Endothelial cell of umbilical vein (primary cell): Measurements from ENCODE around the gene USP34. TPM values are rescaled to one million over a fixed set of nuclear protein-coding genes. Genes with fewer than 3 reads are reported as not detected.

Source experiments
- BruUV-seq: library from RNA; stranded (reverse); fragments of 400-500 nt; replicated peaks from 2 replicates; lab custom pipeline; 2021; lab: Mats Ljungman, UMichigan
- CTCF ChIA-PET: fragments of 300-600, 350-600 bp; sonication (Branson Sonifier 250); formaldehyde crosslinking; loops from one replicate; lab custom pipeline; 2021; ENCODE audit warnings: antibody characterized with exemption, inconsistent platforms; lab: Charles Lee
- POLR2A ChIA-PET: fragments of 300-600, 350-600 bp; sonication (Branson Sonifier 250); formaldehyde crosslinking; loops from one replicate; lab custom pipeline; 2021; ENCODE audit warnings: antibody characterized with exemption, inconsistent platforms; lab: Charles Lee
- DNase-seq: peaks from one replicate; pipeline ENCODE4 v3.0.0-alpha.2; 2011; ENCODE audit warnings: low read depth, low spot score
- FAIRE-seq: peaks from 2 replicates; lab custom pipeline; 2011; peaks lifted over from hg19 to GRCh38; lab: Jason Lieb, UNC
- H2AFZ ChIP-seq: 2 replicates; pipeline ENCODE4 v1.6.0; 2012; ENCODE audit warnings: low read depth, low read length, control low read depth, inconsistent platforms
- H3K27ac ChIP-seq: 2 replicates; pipeline ENCODE4 v1.5.1; 2011; ENCODE audit warnings: low read depth, mild to moderate bottlenecking, control low read depth, low read length, moderate library complexity; ENCODE audit not compliant: insufficient read depth
- H3K27me3 ChIP-seq, 2 experiments: 2 replicates each; pipeline versions ENCODE4 v1.6.0 to v1.6.1; 2011; ENCODE audit warnings: low read length in 2 of 2, mixed read lengths in 1 of 2; ENCODE audit not compliant: control insufficient read depth in 2 of 2, insufficient read depth in 2 of 2
- H3K36me3 ChIP-seq, 2 experiments: 2 replicates in 1 of 2; 3 replicates in 1 of 2; pipeline ENCODE4 v1.5.1; 2011; ENCODE audit warnings: low read length in 2 of 2, mild to moderate bottlenecking in 1 of 2, moderate library complexity in 1 of 2; ENCODE audit not compliant: control insufficient read depth in 2 of 2, insufficient read depth in 2 of 2; ENCODE audit errors: extremely low read depth in 1 of 2
- H3K4me1 ChIP-seq: 3 replicates; pipeline ENCODE4 v1.5.1; 2011; ENCODE audit warnings: mild to moderate bottlenecking, low read length; ENCODE audit not compliant: control insufficient read depth, insufficient read depth; ENCODE audit errors: extremely low read depth
- H3K4me2 ChIP-seq: 2 replicates; pipeline ENCODE4 v1.6.1; 2011; ENCODE audit warnings: low read length, control low read depth, mixed read lengths; ENCODE audit not compliant: insufficient read depth
- H3K4me3 ChIP-seq, 3 experiments: fragments of 200-600 bp in 1 of 3; sonication (generic), shearing (Covaris generic) in 1 of 3; replicated peaks in 1 of 3; 2 replicates each; pipeline ENCODE4 v1.5.1; 2011 to 2016; ENCODE audit warnings: control low read depth in 3 of 3, low read length in 3 of 3, mild to moderate bottlenecking in 2 of 3, inconsistent platforms in 1 of 3, low read depth in 1 of 3, moderate library complexity in 1 of 3; ENCODE audit not compliant: insufficient read depth in 1 of 3
- H3K79me2 ChIP-seq: 2 replicates; pipeline ENCODE4 v1.6.0; 2012; ENCODE audit warnings: low read length, inconsistent platforms; ENCODE audit not compliant: control insufficient read depth, insufficient read depth
- H3K9ac ChIP-seq: replicated peaks from 2 replicates; pipeline ENCODE3; 2011; ENCODE audit warnings: low read length, control low read depth; ENCODE audit not compliant: insufficient read depth; ENCODE audit errors: extremely low read depth
- H3K9me1 ChIP-seq: replicated peaks from 3 replicates; pipeline ENCODE4 v1.6.0; 2011; ENCODE audit warnings: mild to moderate bottlenecking, low read length; ENCODE audit not compliant: control insufficient read depth, insufficient read depth; ENCODE audit errors: extremely low read depth
- H3K9me3 ChIP-seq: replicated peaks from 2 replicates; pipeline ENCODE4 v1.5.1; 2012; ENCODE audit warnings: low read length, inconsistent platforms; ENCODE audit not compliant: control insufficient read depth, insufficient read depth
- H4K20me1 ChIP-seq: replicated peaks from 2 replicates; pipeline ENCODE3; 2011; ENCODE audit warnings: mild to moderate bottlenecking, low read length; ENCODE audit not compliant: control insufficient read depth, insufficient read depth; ENCODE audit errors: extremely low read depth
- CTCF ChIP-seq, 2 donors: IDR thresholded peaks; 1 replicate in 1 of 2; 2 replicates in 1 of 2; pipeline ENCODE4 v1.5.1; 2011; ENCODE audit warnings: low read length in 2 of 2, mild to moderate bottlenecking in 2 of 2, moderate library complexity in 2 of 2, control low read depth in 1 of 2, inconsistent platforms in 1 of 2, low read depth in 1 of 2; ENCODE audit not compliant: insufficient read depth in 1 of 2; ENCODE audit errors: extremely low read depth in 1 of 2
- EZH2 ChIP-seq: IDR thresholded peaks from 2 replicates; pipeline ENCODE4 v1.6.1; 2012; ENCODE audit warnings: borderline replicate concordance, low read depth, mild to moderate bottlenecking, moderate library complexity, low read length, inconsistent platforms; ENCODE audit not compliant: severe bottlenecking
- FOS ChIP-seq: IDR thresholded peaks from 2 replicates; pipeline ENCODE4 v1.6.1; 2011; ENCODE audit warnings: mild to moderate bottlenecking, low read length, moderate library complexity, borderline replicate concordance; ENCODE audit not compliant: insufficient read depth
- GATA2 ChIP-seq: IDR thresholded peaks from 2 replicates; pipeline ENCODE4 v1.7.0; 2011; ENCODE audit warnings: low read depth, mild to moderate bottlenecking, moderate library complexity, mixed read lengths, low read length; ENCODE audit not compliant: insufficient read length, insufficient read depth
- JUN ChIP-seq: IDR thresholded peaks from 2 replicates; pipeline ENCODE4 v1.6.1; 2011; ENCODE audit warnings: borderline replicate concordance, low read depth; ENCODE audit not compliant: insufficient read length, insufficient read depth
- MAX ChIP-seq: IDR thresholded peaks from 2 replicates; pipeline ENCODE4 v1.6.1; 2011; ENCODE audit not compliant: insufficient read depth, insufficient read length
- MYC ChIP-seq: IDR thresholded peaks from one replicate; pipeline ENCODE4 v1.6.1; 2011; ENCODE audit warnings: mild to moderate bottlenecking, low read depth, low read length
- POLR2A ChIP-seq: IDR thresholded peaks from 2 replicates; pipeline ENCODE4 v1.6.1; 2012; ENCODE audit warnings: low read depth, mild to moderate bottlenecking, control low read depth, low read length
- POLR2AphosphoS5 ChIP-seq: IDR thresholded peaks from 2 replicates; pipeline ENCODE4 v1.6.1; 2012; ENCODE audit warnings: low read depth, mild to moderate bottlenecking, control low read depth, low read length, moderate library complexity; ENCODE audit not compliant: insufficient read depth
- dilution Hi-C: fragments of 300-500 bp; cut with MboI; formaldehyde crosslinking; loops from one replicate; pipeline ENCODE4 v1.15.0; 2019; ENCODE audit warnings: low sequenced_read_pairs; ENCODE audit not compliant: extremely low pct_ligation_motif_present
- intact Hi-C: fragments of 100-400 bp; cut with micrococcal nuclease; formaldehyde crosslinking; loops from one replicate; pipeline ENCODE4 v1.10.0; 2022
- polyA plus RNA-seq, 4 experiments: library from polyadenylated mRNA; depleted of rRNA in 3 of 4; stranded (reverse) in 3 of 4; unstranded in 1 of 4; fragments of >200 nt; gene quantifications; 2 replicates each; pipeline versions ENCODE4 v1.2.1 to v1.2.3, GENCODE V29; 2011 to 2012; ENCODE audit warnings: missing spikeins in 1 of 4
- total RNA-seq: library from RNA; stranded (reverse); gene quantifications from 2 replicates; pipeline ENCODE4 v1.2.3, GENCODE V29; 2021

USP34 gene
- total and polyA plus RNA-seq, 2 donors (not counting 3 experiments of a cell fraction or from before 2014, with no cell fraction given) = 46.3 to 96.9 TPM

GRCh38 chr2:61288070-61288841 lies 182.6 kb downstream of the USP34 start:
- FAIRE-seq = no peak
- Histone ChIP-seq H3K4me3 (no peak overlapping the region), H3K4me1 (no peaks in the 10 kb centered on the region), H4K20me1 (no peaks in the 10 kb centered on the region), H3K9me3 (no peaks in the 10 kb centered on the region), H3K9ac (no peak overlapping the region), H3K27me3 (no peaks in the 10 kb centered on the region), H3K79me2 (no peaks in the 10 kb centered on the region), H3K9me1 (no peaks in the 10 kb centered on the region), H2AFZ (no peak overlapping the region), H3K4me2 (no peak overlapping the region), H3K27ac (no peak overlapping the region), H3K36me3 (peaks cover 0 to 2% of the 10 kb centered on the region in 2 experiments)
- BruUV-seq = no TSS peak
- ChIA-PET POLR2A (no interaction called here), CTCF (no interaction called here)
- TF ChIP-seq POLR2AphosphoS5 (no peak), GATA2 (no peak), MAX (no peak), FOS (no peak), MYC (no peak), CTCF (IDR thresholded peaks at IDR 0.05; ENCODE audit: extremely low read depth in 1 of 2, insufficient read depth in 1 of 2, low read depth in 1 of 2, low read length in 2 of 2) (no peak), POLR2A (no peak), EZH2 (no peak), JUN (no peak)
- no peak for DNase-seq
- intact Hi-C loops = no loop called here
- dilution Hi-C loops = no loop called here
